ENCODE results near the gene ZNF790.
"Not testable (repeated sequence)": the region's sequence is repeated elsewhere in the genome, so short reads cannot be mapped to it uniquely, and the experiment has no call there.

Gene ZNF790

GRCh38 chr19:36837906-36838783 lies at the start of gene ZNF790:
Gene ZNF790 (minus strand): TSS chr19:36838387. CDS start chr19:36825619, 12,768 bp downstream.
- DNase-seq (ENCODE audit: low read depth), result peak; percentile 88

- DNase-seq (ENCODE audit: low read depth), result no peak
Measured at GRCh38 chr19:36876993-36877938, 39.1 kb upstream of the ZNF790 start.

GRCh38 chr19:36851898-36852297 lies 13.7 kb upstream of the ZNF790 start:
- DNase-seq (ENCODE audit: low read depth), result no peak

DNA sequence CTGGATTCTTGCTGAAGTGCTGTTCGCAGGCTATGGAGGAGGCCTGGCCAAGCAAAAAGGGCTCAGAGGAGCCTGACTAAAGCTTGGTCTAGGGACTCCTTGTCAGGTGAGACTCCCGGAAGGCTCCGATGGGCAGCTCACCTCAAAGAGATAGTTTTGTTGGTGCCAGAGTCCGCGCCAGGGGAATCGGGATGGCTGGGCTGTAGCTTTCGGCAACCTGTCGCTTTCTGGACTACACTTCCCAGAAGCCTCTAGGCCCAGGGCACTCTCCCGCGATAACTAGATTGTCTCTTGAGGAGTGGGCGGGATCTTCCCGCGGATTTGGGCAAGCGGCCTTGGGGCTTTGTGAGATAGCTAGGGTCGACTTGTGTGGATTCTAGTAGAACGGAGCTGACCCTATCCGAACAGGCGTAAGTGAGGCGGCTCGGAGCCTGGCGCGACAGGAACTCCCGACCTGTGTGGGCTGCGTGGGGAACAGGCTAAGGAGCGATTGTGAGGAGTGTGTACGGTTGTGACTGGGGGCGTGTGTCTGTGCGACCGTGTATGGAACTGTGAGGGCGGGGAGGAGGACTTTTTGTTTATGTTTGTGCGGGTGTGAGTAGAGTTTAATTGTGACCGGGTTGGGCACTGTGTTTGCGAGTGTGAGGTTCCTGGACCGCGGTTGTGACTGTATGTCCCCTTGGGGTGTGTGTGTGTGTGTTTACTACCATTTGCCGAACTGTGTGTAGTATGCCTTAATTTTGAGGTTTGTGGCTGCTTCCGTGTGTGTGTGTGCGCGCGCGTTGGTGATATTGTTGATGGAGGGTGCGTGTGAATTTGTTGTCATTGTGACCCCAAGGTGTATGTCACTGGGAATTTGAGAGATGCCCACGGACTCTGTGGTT lies 12.6 kb upstream of the ZNF790 start, which contains the start of gene ZNF345:
TSS of gene ZNF345 (plus strand) at position 318 of the 884 bp plus-strand sequence. CDS start 25,955 bp downstream, outside the sequence.
- peak; percentile 87 for DNase-seq (ENCODE audit: low read depth)

- DNase-seq (ENCODE audit: low read depth), result peak; percentile 75
Measured at GRCh38 chr19:36849701-36850558, 11.7 kb upstream of the ZNF790 start.

- no peak for DNase-seq (ENCODE audit: low read depth)
Measured at GRCh38 chr19:36847968-36848367, 9.8 kb upstream of the ZNF790 start.

- DNase-seq (ENCODE audit: low read depth), result no peak
Measured at GRCh38 chr19:36838784-36839324, 667 bp upstream of the ZNF790 start.

- DNase-seq (ENCODE audit: low read depth), result peak; percentile 22
Measured at GRCh38 chr19:36837176-36837905, 846 bp downstream of the ZNF790 start.

DNA sequence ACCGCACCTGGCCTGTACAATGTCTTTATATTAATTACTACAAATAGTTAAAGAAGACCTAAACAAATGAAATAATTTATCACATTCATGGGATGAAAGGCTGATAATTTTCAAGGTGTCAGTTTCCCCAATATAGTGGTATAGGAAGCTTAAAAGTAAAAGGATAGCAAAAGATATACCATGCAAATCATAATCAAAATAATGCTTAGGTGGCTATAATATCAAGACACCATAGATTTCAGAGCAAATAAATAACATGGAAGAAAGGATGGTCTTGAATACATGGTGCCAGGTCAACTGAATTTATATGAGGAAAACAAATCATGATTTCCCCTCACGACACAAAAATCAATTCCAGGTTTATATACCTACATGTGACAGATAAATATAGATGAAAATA lies 4.8 kb downstream of the ZNF790 start:
- no peak for DNase-seq (ENCODE audit: low read depth)

GRCh38 chr19:36821758-36822157 lies 16.4 kb downstream of the ZNF790 start:
- DNase-seq (ENCODE audit: low read depth), result no peak

GRCh38 chr19:36819130-36819630 lies 19.0 kb downstream of the ZNF790 start:
- DNase-seq (ENCODE audit: low read depth), result no peak

DNA sequence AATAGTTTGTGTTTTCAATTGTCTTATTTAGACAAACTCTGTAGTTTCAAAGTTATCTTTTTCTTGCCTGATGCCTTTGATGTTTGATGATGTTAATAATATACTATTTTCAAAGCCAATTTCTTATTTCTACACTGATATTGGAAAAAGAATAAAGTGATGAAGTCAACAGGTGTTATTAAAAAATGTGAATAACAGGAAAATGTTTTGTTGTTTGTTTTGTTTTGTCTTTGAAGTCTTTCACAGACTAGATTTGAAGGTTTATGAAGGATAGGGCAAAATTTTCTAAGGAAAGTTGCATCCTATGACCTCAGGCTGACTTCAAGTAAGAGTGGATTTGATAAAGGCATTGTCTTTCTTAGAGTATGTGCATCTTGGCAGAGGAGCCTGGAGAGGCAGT lies 31.2 kb downstream of the ZNF790 start:
- DNase-seq (ENCODE audit: low read depth), result no peak

GRCh38 chr19:36805364-36805763 lies 32.8 kb downstream of the ZNF790 start:
- DNase-seq (ENCODE audit: low read depth), result no peak

- DNase-seq (ENCODE audit: low read depth), result no peak
Measured at GRCh38 chr19:36797786-36798108, 40.4 kb downstream of the ZNF790 start.

- no peak for DNase-seq (ENCODE audit: low read depth)
Measured at GRCh38 chr19:36796714-36796992, 41.5 kb downstream of the ZNF790 start.

DNA sequence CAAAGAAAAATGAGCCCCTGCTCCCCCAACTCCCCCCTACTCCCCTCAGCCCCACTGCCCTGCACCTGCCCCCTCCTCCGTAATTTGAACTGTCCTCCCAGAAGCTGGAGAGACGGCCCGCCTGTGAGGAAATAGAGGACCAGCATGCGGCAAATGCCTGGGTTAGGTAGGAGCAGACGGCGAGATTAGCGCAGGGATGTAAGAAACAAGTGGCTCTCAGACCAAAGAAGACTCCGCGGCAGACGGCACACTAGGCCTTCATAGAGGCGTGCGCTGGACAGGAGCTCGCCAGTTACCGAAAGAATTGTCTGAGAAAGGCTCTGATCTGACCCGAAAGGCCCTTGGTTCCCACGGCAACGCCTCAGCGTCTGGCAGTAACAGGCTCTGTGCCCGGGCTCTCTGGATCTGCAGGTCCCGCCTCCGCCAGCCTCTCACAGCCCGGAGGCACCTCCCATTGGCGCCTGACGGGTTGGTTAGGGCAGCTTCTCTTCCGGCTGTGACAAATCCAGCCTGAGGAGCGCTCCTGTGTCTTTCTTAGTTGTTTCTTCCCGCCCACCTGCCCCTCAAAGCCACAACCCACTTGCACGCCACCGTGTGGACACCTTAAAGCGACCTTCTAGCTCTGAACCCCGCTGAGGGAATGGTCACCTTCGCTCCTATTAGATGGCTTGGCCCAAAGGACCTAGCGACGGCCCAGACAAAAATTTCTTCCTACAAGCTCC lies 46.6 kb downstream of the ZNF790 start:
- DNase-seq (ENCODE audit: low read depth), result not testable (repeated sequence)

DNA sequence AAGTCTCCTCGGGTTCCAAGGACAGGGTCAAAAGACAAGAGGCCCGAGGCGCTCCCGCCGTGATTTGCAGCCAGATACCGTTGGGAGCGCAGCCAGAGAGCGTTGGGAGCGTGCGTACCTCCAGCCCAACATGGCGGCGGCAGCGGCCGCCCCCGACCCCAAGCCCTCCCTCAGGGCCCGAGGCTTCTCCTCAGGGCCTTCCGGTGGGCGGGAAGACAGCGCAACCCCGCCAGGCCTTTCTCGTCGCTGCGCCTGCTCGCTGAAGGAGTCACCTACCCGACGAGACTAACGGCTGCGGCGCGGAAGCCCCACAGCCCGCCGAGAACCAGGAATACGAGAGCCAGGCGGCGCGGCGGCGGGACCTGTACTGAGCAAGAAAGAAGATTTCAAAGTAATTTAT lies 62.4 kb downstream of the ZNF790 start:
- no peak for DNase-seq (ENCODE audit: low read depth)

DNA sequence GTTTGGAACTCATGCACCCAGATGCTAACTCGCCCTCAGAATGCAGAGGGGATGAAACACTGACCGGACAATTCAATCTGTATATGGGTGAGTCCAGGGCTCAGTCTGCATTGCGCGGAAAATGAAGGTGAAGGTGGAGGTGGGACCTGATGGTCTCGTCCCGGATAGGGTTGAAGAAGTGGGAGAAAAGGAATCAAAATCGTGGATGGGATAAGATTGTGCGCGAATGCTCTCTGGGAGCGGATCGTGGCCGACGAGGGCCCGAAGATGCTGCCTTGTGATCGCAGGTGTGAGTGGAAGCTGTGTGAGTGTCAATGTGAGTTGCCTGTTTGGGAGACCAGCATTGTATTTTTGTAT lies 65.0 kb downstream of the ZNF790 start:
- no peak for DNase-seq (ENCODE audit: low read depth)
